Measurements from ENCODE around the gene NPB.

DNA sequence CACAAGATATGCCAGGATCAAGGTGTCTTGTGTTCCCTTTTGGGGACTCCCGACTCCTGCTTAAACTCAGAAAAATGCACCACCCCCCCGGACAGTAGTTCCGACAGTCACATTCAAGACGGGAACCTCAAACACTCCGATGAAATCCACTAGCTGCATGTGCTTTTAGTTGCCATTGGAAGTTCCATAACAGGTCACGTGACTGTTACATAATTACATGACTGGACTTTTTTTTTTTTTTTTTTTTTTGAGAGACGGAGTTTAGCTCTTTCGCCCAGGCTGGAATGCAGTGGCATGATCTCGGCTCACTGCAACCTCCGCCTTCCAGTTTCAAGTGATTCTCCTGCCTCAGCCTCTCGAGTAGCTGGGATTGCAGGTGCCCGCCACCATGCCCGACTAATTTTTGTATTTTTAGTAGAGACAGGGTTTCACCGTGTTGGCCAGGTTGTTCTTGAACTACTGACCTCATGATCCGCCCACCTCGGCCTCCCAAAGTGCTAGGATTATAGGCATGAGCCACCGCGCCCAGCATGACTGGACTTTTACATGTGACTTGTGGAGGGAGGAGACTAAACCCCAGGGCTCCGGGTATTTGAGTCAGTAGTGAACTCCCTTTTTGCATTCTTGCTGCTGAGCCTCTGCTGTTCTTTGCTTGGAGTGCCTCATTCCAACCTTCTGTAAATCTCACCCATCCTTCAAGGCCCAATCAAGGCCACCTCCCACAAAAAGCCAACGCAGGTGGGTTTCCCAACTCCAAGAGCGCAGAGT, 14.4 kb downstream of the NPB start:
- TF ChIP-seq TAF1 (IDR thresholded peaks at IDR 0.05; ENCODE audit: borderline replicate concordance, insufficient read depth, low read length): no peak
- TF ChIP-seq, protein P1, sequence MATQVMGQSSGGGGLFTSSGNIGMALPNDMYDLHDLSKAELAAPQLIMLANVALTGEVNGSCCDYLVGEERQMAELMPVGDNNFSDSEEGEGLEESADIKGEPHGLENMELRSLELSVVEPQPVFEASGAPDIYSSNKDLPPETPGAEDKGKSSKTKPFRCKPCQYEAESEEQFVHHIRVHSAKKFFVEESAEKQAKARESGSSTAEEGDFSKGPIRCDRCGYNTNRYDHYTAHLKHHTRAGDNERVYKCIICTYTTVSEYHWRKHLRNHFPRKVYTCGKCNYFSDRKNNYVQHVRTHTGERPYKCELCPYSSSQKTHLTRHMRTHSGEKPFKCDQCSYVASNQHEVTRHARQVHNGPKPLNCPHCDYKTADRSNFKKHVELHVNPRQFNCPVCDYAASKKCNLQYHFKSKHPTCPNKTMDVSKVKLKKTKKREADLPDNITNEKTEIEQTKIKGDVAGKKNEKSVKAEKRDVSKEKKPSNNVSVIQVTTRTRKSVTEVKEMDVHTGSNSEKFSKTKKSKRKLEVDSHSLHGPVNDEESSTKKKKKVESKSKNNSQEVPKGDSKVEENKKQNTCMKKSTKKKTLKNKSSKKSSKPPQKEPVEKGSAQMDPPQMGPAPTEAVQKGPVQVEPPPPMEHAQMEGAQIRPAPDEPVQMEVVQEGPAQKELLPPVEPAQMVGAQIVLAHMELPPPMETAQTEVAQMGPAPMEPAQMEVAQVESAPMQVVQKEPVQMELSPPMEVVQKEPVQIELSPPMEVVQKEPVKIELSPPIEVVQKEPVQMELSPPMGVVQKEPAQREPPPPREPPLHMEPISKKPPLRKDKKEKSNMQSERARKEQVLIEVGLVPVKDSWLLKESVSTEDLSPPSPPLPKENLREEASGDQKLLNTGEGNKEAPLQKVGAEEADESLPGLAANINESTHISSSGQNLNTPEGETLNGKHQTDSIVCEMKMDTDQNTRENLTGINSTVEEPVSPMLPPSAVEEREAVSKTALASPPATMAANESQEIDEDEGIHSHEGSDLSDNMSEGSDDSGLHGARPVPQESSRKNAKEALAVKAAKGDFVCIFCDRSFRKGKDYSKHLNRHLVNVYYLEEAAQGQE (IDR thresholded peaks at IDR 0.05; ENCODE audit: insufficient read depth in 1 of 2, low read depth in 2 of 2, low read length in 2 of 2): no peak
- no peak for TF ChIP-seq POLR2AphosphoS5 (IDR thresholded peaks at IDR 0.05; ENCODE audit: low read depth, low read length)
- TF ChIP-seq SIN3A (IDR thresholded peaks at IDR 0.05; ENCODE audit: borderline replicate concordance, insufficient read depth, low read length): no peak
- TF ChIP-seq FOXP2 (optimal IDR thresholded peaks at IDR 0.05; ENCODE audit: borderline replicate concordance, extremely low read depth, extremely low read length, insufficient read depth): no peak
